Liver (tissue), 9 donors: ENCODE results near the gene ABTB2. TPM values are rescaled to one million over a fixed set of nuclear protein-coding genes. Genes with fewer than 3 reads are reported as not detected.

Source experiments
- DNase-seq: peaks from one replicate; pipeline ENCODE4 v3.0.0-alpha.2; 2017; ENCODE audit warnings: low spot score
- H3K27ac ChIP-seq, 2 donors: one replicate each; pipeline ENCODE4 v1.7.0; 2013; ENCODE audit warnings: inconsistent platforms in 2 of 2, low read length in 2 of 2, control low read depth in 1 of 2, low read depth in 1 of 2, mild to moderate bottlenecking in 1 of 2
- H3K27me3 ChIP-seq, 4 donors: one replicate each; pipeline versions ENCODE4 v1.6.1 to v1.7.0; 2013; ENCODE audit warnings: low read length in 3 of 4, inconsistent platforms in 1 of 4, mild to moderate bottlenecking in 1 of 4, moderate library complexity in 1 of 4; ENCODE audit not compliant: control insufficient read depth in 4 of 4, insufficient read depth in 4 of 4
- H3K36me3 ChIP-seq, 4 donors: one replicate each; pipeline versions ENCODE4 v1.6.1 to v1.7.0; 2013; ENCODE audit warnings: low read length in 3 of 4, mild to moderate bottlenecking in 3 of 4, low read depth in 1 of 4, moderate library complexity in 1 of 4; ENCODE audit not compliant: control insufficient read depth in 4 of 4, insufficient read depth in 3 of 4
- H3K4me1 ChIP-seq, 4 donors: one replicate each; pipeline versions ENCODE4 v1.6.1 to v1.7.0; 2013; ENCODE audit warnings: low read length in 3 of 4, mild to moderate bottlenecking in 3 of 4, moderate library complexity in 1 of 4; ENCODE audit not compliant: control insufficient read depth in 4 of 4, insufficient read depth in 4 of 4
- H3K4me3 ChIP-seq, 3 donors: one replicate each; pipeline versions ENCODE4 v1.6.1 to v1.7.0; 2013; ENCODE audit warnings: low read length in 3 of 3, control low read depth in 1 of 3, low read depth in 1 of 3, mild to moderate bottlenecking in 1 of 3
- H3K9ac ChIP-seq, 2 donors: one replicate each; pipeline ENCODE4 v1.7.0; 2013; ENCODE audit warnings: low read length in 2 of 2, mild to moderate bottlenecking in 2 of 2, moderate library complexity in 2 of 2, control low read depth in 1 of 2, low read depth in 1 of 2
- H3K9me3 ChIP-seq, 4 donors: one replicate each; pipeline versions ENCODE4 v1.6.1 to v1.7.0; 2013; ENCODE audit warnings: low read length in 3 of 4; ENCODE audit not compliant: control insufficient read depth in 4 of 4
- ATF3 ChIP-seq: IDR thresholded peaks from 2 replicates; pipeline ENCODE4 v1.6.1; 2016; ENCODE audit warnings: antibody characterized with exemption
- CTCF ChIP-seq: fragments of 150-350 bp; IDR thresholded peaks from 2 replicates; pipeline ENCODE4 v1.5.1; 2017; ENCODE audit warnings: improper control_type of control experiment, low read depth, low read length; ENCODE audit not compliant: missing input control
- EGR1 ChIP-seq, 2 donors: IDR thresholded peaks; 2 replicates each; pipeline ENCODE4 v1.6.1; 2016 to 2018; ENCODE audit warnings: antibody characterized with exemption in 2 of 2, low read depth in 2 of 2
- FOXA1 ChIP-seq: IDR thresholded peaks from 2 replicates; pipeline ENCODE4 v1.6.1; 2016; ENCODE audit warnings: antibody characterized with exemption
- FOXA2 ChIP-seq: IDR thresholded peaks from 2 replicates; pipeline ENCODE4 v1.6.1; 2016; ENCODE audit warnings: antibody characterized with exemption
- GABPA ChIP-seq, 2 donors: IDR thresholded peaks in 1 of 2; conservative IDR thresholded peaks in 1 of 2; 2 replicates each; pipeline ENCODE4 v1.6.1; 2016; ENCODE audit warnings: antibody characterized with exemption in 2 of 2, mild to moderate bottlenecking in 1 of 2, moderate library complexity in 1 of 2
- HNF4A ChIP-seq, 2 donors: conservative IDR thresholded peaks; 2 replicates each; pipeline ENCODE4 v1.6.1; 2016; ENCODE audit warnings: antibody characterized with exemption in 2 of 2, mild to moderate bottlenecking in 2 of 2
- JUND ChIP-seq, 2 donors: IDR thresholded peaks; 2 replicates each; pipeline ENCODE4 v1.6.1; 2016; ENCODE audit warnings: antibody characterized with exemption in 2 of 2
- MAX ChIP-seq: IDR thresholded peaks from 2 replicates; pipeline ENCODE4 v1.6.1; 2016; ENCODE audit warnings: antibody characterized with exemption
- NR2F2 ChIP-seq: IDR thresholded peaks from 2 replicates; pipeline ENCODE4 v1.6.1; 2016; ENCODE audit warnings: antibody characterized with exemption
- RAD21 ChIP-seq, 2 donors: IDR thresholded peaks; 2 replicates each; pipeline ENCODE4 v1.6.1; 2016; ENCODE audit warnings: antibody characterized with exemption in 2 of 2, mild to moderate bottlenecking in 2 of 2
- REST ChIP-seq: IDR thresholded peaks from 2 replicates; pipeline ENCODE4 v1.6.1; 2016; ENCODE audit warnings: antibody characterized with exemption, mild to moderate bottlenecking
- RXRA ChIP-seq, 2 donors: IDR thresholded peaks; 2 replicates each; pipeline ENCODE4 v1.6.1; 2017 to 2018; ENCODE audit warnings: antibody characterized with exemption in 2 of 2, mild to moderate bottlenecking in 1 of 2
- SP1 ChIP-seq: IDR thresholded peaks from 2 replicates; pipeline ENCODE4 v1.6.1; 2018; ENCODE audit warnings: antibody characterized with exemption, mild to moderate bottlenecking
- YY1 ChIP-seq: IDR thresholded peaks from 2 replicates; pipeline ENCODE4 v1.6.1; 2016; ENCODE audit warnings: antibody characterized with exemption, mild to moderate bottlenecking
- ZBTB33 ChIP-seq: IDR thresholded peaks from 2 replicates; pipeline ENCODE4 v1.6.1; 2016; ENCODE audit warnings: antibody characterized with exemption
- WGBS: extraction: QIAGEN DNeasy Blood & Tissue Kit; methylation state at CpG from one replicate; pipeline ENCODE4 v1.1.7; 2013; 5-methylcytosine and 5-hydroxymethylcytosine counted together
- polyA plus RNA-seq, 2 donors: library from polyadenylated mRNA; stranded (reverse) in 1 of 2; unstranded in 1 of 2; fragments of 200-250 nt in 1 of 2; fragments of >200 nt in 1 of 2; fragmentation: Nextera tagmentation in 1 of 2; extraction: Ambion mirVana in 1 of 2; gene quantifications; one replicate each; pipeline versions ENCODE4 v1.2.1 to v1.2.3, GENCODE V29; 2013 to 2015
- total RNA-seq, 2 donors: library from RNA; depleted of rRNA; stranded (reverse); fragments of >200 nt; gene quantifications; one replicate each; pipeline ENCODE4 v1.2.3, GENCODE V29; 2014
- donor health status: healthy.
- donor health status: healthy.
- donor health status: healthy.
- donor health status: healthy.
- donor health status: healthy.

ABTB2 gene
- total and polyA plus RNA-seq, 4 donors: 2.4 to 8.9 (median 6.1) TPM

- WGBS: 68% methylated on average over 8 of the region's 8 CpGs
- peaks cover 28 to 78% (median 46%) of the 10 kb centered on the region in 4 donors for H3K4me1 ChIP-seq
- DNase-seq: peak; percentile 76
These were observed 12.9 kb downstream of the ABTB2 start for GRCh38 chr11:34344768-34345539.

More at GRCh38 chr11:34344768-34345539, 12.9 kb downstream of the ABTB2 start:
- H3K36me3 ChIP-seq: no peaks in the 10 kb centered on the region
- no peak overlapping the region for H3K4me3 ChIP-seq
- peak overlapping the region; percentile 57 to 89 for H3K27ac ChIP-seq
- H3K9ac ChIP-seq: no peak overlapping the region
- TF ChIP-seq FOXA2 (peak; percentile 32), ZBTB33 (no peak), ATF3 (peak; percentile 94), REST (peak; percentile 25), MAX (no peak), CTCF (no peak), NR2F2 (no peak), GABPA (IDR thresholded peaks at IDR 0.05 in 1 of 2, conservative IDR thresholded peaks at IDR 0.05 in 1 of 2) (peak in 1 of 2 donors; percentile 25), YY1 (peak; percentile 41), HNF4A (conservative IDR thresholded peaks at IDR 0.05) (peak; percentile 66 to 80), RXRA (IDR thresholded peaks at IDR 0.05) (peak; percentile 71 to 89), JUND (IDR thresholded peaks at IDR 0.05) (peak in 1 of 2 donors; percentile 72), RAD21 (IDR thresholded peaks at IDR 0.05) (peak; percentile 42 to 46), FOXA1 (peak; percentile 19), EGR1 (IDR thresholded peaks at IDR 0.05; ENCODE audit: low read depth in 2 of 2) (peak in 1 of 2 donors; percentile 27), SP1 (peak; percentile 51)
- H3K9me3 ChIP-seq: no peaks in the 10 kb centered on the region
- H3K27me3 ChIP-seq: no peaks in the 10 kb centered on the region
